Measurements from ENCODE around the gene TBC1D4. TPM values are rescaled to one million over a fixed set of nuclear protein-coding genes. Genes with fewer than 3 reads are reported as not detected.

Gene TBC1D4
- total and polyA plus RNA-seq, 10 of the 15 experiments (the other 5 are each of a cell fraction or from before 2014, with no cell fraction given) = 11.0 to 38.6 (median 25.5) TPM

GRCh38 chr13:75258159-75258782, 223.7 kb downstream of the TBC1D4 start:
- ChIA-PET SMC1A (ENCODE audit: uncharacterized antibody, unreplicated experiment) (interaction anchor here (1.1 to 2.0 kb wide), 6 partner anchors 25 to 108 kb away, joined by 3 to 7 read pairs (median 5); no protein-coding TSS in a partner anchor), POLR2A (no interaction called here)
- DNase-seq (ENCODE audit: low read depth, low spot score) = no peak

More at GRCh38 chr13:75258159-75258782, 223.7 kb downstream of the TBC1D4 start:
- Histone ChIP-seq H3K36me3 (ENCODE audit: control insufficient read depth in 2 of 2, insufficient read depth in 2 of 2, low read length in 1 of 2) (no peaks in the 10 kb centered on the region), H2AFZ (ENCODE audit: control insufficient read depth, low read depth, low read length) (no peak overlapping the region), H3K4me2 (ENCODE audit: control insufficient read depth, insufficient read depth) (no peak overlapping the region), H3K79me2 (ENCODE audit: control insufficient read depth, insufficient read depth, low read length) (no peaks in the 10 kb centered on the region), H3K4me1 (ENCODE audit: control insufficient read depth, insufficient read depth, low read length) (no peaks in the 10 kb centered on the region), H3K4me3 (no peak overlapping the region), H3K9ac (ENCODE audit: control insufficient read depth, insufficient read depth, low read length) (no peak overlapping the region), H3K27ac (ENCODE audit: control insufficient read depth, insufficient read depth) (no peak overlapping the region), H4K20me1 (ENCODE audit: control insufficient read depth, insufficient read depth) (no peaks in the 10 kb centered on the region), H3K27me3 (replicated peaks in 1 of 2; ENCODE audit: control insufficient read depth in 2 of 2, insufficient read depth in 2 of 2, low read length in 1 of 2) (0 out of 4 replicates have a peak, but pooled peaks cover 0 to 3% of the 10 kb centered on the region in 2 experiments), H3K9me3 (replicated peaks; ENCODE audit: control insufficient read depth, insufficient read depth, low read length) (no peaks in the 10 kb centered on the region)
- no peak for FAIRE-seq
- ATAC-seq = peak; percentile 82
- in situ Hi-C loops (cut with MboI) (no loop called here), intact Hi-C loops (cut with micrococcal nuclease; ENCODE audit: unreplicated experiment) (no loop called here)
- peak; percentile 56 for TF ChIP-seq RAD21 (IDR thresholded peaks at IDR 0.05; ENCODE audit: insufficient read depth, low read depth, low read length)
- TF ChIP-seq EED (IDR thresholded peaks at IDR 0.05; ENCODE audit: low read depth) = no peak
- TF ChIP-seq SMC3 (IDR thresholded peaks at IDR 0.05; ENCODE audit: borderline replicate concordance, low read length) = peak; percentile 38; the same call in 1 of the 2 replicates
- TF ChIP-seq CTCF (IDR thresholded peaks at IDR 0.05 in 2 of 3, conservative IDR thresholded peaks at IDR 0.05 in 1 of 3; ENCODE audit: control insufficient read depth in 2 of 3, extremely low read depth in 1 of 3, insufficient read depth in 1 of 3, low read depth in 3 of 3, low read length in 3 of 3) = peak; percentile 39 to 56 (median 53); a peak in 4 of 6 replicates
- TF ChIP-seq TCF12 (IDR thresholded peaks at IDR 0.05; ENCODE audit: low read depth, low read length) = no peak
- TF ChIP-seq SRF (IDR thresholded peaks at IDR 0.05; ENCODE audit: low read depth in 2 of 2, low read length in 2 of 2) = peak in 1 of 2 experiments; percentile 69; a peak in 2 of 4 replicates
- RAD21 ChIA-PET (ENCODE audit: unreplicated experiment) = interaction anchor here (1.0 to 1.8 kb wide), 2 partner anchors 39 to 108 kb away, joined by 6 to 8 read pairs; no protein-coding TSS in a partner anchor
- CTCF ChIA-PET = interaction anchor here (0.6 to 3.5 kb wide), 6 partner anchors 33 to 1422 kb away, joined by 3 to 17 read pairs (median 7); no protein-coding TSS in a partner anchor
- no TSS peak for BruUV-seq (replicated peaks)
- 27% methylated on average over 3 of the region's 3 CpGs for WGBS (ENCODE audit: insufficient coverage, insufficient replicate concordance, low lambda C conversion rate, missing lambda C conversion rate)

Measured in GM12878 (cell line).